ENCODE data around the gene BAZ1B.
A peak's percentile ranks its signal among the peaks of the same experiment; 100 is the strongest.
"Not testable (repeated sequence)": the region's sequence is repeated elsewhere in the genome, so short reads cannot be mapped to it uniquely, and the experiment has no call there.

Gene BAZ1B

GRCh38 chr7:73541722-73542121 lies 19.6 kb upstream of the BAZ1B start:
- DNase-seq: no peak

GRCh38 chr7:73539709-73540108 lies 17.6 kb upstream of the BAZ1B start:
- no peak for DNase-seq

- DNase-seq: not testable (repeated sequence)
These were observed 16.4 kb upstream of the BAZ1B start for GRCh38 chr7:73538510-73538909.

- DNase-seq: no peak
These were observed 15.0 kb upstream of the BAZ1B start for GRCh38 chr7:73537051-73537450.

DNA sequence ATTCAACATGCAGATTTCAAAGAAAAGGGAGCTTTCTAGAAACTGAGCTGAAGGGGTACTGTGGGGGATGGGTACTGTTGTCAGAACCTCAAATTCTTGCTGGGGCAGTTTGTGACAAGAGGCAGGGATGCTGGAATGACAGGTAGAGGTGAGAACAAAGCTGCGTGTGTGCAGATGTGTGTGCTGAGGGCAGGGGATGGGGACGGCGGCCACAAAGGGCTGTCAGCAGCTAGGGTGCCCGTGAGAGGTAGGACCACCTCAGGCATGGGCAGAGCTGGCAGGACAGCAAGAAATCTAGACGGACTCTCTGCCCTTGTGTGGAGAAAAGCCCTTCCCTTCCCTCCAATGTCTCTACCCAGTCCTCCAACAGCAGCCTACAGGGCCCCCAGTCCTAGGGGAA lies 14.4 kb upstream of the BAZ1B start:
- no peak for DNase-seq

- not testable (repeated sequence) for DNase-seq
These were observed 13.8 kb upstream of the BAZ1B start for GRCh38 chr7:73535918-73536317.

DNA sequence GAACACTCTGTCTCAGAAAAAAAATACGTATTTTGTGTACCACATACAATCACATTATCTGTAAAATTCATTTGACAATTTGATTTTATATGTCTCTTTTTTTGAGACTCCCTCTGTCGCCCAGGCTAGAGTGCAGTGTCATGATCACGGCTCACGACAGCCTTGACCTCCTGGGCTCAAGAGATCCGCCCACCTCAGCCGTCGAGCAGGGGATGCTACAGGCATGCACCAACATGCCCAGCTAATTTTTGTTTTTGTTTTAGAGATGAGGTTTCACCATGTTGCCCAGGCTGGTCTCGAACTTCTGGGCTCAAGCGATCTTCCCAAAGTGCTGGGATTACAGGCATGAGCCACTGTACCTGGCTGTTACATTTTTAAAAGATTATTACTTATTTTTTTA lies 11.6 kb upstream of the BAZ1B start:
- DNase-seq: no peak

GRCh38 chr7:73532224-73532623 lies 10.1 kb upstream of the BAZ1B start:
- DNase-seq: no peak

GRCh38 chr7:73530800-73531199 lies 8.7 kb upstream of the BAZ1B start:
- no peak for DNase-seq

DNA sequence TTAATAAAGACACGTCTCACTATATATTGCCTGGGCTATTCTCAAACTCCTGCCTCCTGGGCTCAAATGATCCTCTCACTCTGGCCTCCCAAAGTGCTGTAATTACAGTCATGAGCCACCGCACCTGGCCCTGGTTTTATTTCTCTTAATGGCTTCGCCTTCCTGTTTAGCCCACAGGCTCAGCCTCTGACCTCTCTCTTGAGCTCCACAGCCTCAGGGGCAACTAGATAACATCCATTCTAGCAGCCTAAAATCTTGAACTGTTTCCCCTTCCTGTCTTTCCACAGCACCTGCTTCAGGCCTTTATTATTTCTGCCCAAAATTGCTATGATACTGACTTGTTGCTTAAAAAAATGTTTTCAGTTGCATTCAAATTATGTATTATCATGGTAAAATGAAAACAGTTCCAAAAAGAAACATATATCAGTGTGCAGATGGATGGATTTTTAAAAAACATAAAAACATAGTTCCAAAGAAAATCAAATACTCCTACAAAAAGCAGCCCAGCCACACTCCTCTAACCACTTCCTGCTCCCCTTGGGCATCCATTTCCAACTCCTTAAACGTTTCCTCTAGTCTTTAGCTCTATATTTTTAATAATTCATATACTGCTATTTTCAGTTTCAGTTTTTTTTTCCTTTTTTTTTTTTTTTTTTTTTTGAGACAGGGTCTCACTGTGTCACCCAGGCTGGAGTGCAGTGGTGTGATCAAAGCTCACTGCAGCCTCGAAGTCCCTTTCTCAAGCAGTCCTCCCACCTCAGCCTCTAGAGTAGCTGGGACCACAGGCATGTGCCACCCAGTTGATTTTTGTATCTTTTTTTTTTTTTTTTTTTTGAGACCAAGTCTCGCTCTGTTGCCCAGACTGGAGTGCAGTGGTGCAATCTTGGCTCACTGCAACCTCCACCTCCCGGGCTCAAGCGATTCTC lies 5.1 kb upstream of the BAZ1B start:
- no peak for DNase-seq

DNA sequence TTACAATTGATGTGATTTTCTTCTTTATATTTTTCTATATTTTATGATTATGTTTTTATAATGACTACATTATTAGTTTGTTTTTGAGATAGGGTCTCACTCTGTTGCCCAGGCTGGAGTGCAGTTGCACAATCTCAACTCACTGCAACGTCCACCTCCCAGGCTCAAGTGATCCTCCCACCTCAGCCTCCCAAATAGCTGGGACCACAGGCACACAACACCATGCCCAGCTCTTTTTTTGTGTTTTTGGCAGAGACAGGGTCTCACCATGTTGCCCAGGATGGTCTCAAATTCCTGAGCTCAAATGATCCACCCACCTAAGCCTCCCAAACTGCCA lies 4.0 kb upstream of the BAZ1B start:
- DNase-seq: not testable (repeated sequence)

GRCh38 chr7:73521636-73522104 lies 423 bp downstream of the BAZ1B start:
- no peak for DNase-seq

GRCh38 chr7:73520673-73521635 lies 1.1 kb downstream of the BAZ1B start:
- no peak for DNase-seq

- peak; percentile 22 to 23 for DNase-seq
These were observed 2.0 kb downstream of the BAZ1B start for GRCh38 chr7:73519867-73520672.

- DNase-seq: no peak
These were observed 3.6 kb downstream of the BAZ1B start for GRCh38 chr7:73518470-73518869.

DNA sequence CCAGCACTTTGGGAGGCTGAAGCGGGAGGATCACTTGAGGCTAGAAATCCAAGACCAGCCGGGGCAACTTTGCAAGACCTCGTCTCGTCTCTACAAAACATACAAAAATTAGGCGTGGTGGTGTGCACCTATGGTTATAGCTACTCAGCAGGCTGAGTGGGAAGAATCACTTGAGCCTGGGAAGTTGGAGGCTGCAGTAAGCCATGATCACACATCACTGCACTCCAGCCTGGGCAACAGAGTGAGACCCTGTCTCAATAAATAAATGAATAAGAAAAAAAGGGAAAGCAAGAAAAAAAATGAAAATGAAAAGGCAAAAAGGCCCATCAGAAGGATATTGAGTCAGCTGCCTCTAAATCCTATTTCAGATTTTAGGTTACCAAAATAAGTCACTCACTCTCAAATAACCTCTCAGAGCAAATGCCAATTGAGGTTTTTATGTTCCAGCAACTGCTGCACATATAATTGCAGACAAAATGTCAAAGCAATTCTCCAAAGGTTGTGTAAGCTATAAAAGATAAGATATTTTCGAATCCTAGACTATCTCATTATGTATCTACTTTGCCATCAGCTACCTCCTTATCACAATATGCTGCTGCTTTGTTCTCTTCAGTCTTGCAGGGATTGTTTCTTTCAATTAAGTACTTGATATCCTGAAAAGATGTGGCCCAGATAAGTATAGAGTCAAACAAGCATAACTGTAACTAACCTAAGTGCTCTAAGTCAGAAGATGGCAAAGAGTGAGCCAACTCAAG lies 4.7 kb downstream of the BAZ1B start:
- no peak for DNase-seq

- no peak for DNase-seq
These were observed 6.9 kb downstream of the BAZ1B start for GRCh38 chr7:73515178-73515577.

GRCh38 chr7:73512018-73512780 lies 9.9 kb downstream of the BAZ1B start:
- no peak for DNase-seq

DNA sequence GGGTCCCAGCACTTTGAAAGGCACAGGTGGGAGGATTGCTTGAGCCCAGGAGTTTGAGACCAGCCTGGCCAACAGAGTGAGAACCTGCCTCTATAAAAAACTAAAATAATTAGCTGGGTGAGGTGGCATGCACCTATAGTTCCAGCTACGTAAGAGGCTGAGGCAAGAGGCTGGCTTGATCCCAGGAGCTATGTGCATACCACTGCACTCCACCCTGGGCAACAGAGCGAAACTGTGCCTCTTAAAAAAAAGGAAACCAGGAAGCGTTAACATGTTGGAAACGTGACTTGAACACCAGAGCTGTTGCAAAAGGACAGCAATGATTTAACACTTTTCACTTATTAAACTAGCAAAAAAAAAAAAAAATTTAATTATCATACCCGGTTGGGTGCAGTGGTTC lies 12.6 kb downstream of the BAZ1B start:
- no peak for DNase-seq

DNA sequence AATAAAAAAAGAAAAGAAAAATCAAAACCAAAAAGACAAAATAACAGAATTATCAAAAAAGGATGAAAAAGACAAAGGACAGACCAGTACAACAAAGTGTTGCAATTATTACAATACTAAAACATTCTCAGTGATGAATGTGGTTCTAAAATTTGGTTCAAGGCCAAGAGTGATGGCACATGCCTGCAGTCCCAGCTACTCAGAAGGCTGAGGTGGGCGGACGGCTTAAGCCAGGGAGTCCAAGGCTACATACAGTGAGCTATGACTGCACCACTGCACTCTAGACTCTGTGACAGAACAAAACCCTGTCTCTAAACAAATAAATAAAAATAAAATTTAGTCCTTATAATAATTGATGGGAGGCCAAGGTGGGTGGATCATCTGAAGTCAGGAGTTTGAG lies 14.5 kb downstream of the BAZ1B start:
- DNase-seq: no peak

DNA sequence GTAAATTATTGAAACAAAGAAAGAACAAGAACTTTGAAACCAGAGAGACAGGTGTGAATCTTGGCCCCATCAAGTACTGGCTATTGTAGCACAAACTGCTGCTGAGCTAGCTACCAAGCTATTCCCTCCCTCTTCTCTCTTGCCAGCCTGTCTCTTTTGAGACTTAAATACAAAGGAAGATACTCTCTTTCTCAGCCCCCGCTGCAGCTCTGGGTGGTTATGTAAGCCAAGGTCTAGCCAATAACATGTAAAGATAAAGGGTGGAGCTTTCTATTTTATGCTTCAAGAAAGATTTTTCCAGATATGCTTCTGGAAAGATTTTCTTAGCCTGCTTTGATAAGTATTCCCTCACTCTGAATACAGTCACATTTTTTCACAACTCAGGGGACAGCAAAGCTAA lies 17.2 kb downstream of the BAZ1B start:
- DNase-seq: no peak

Data from activated CD4-positive, alpha-beta T cell treated with anti-CD3 and anti-CD28 coated beads, Interleukin-2, amount 50 U/mL, for 4 hours (primary cell).